Liver (tissue), 3 donors: ENCODE results near the gene PRPS2.

Experiments used
- EGR1 ChIP-seq, 2 donors: IDR thresholded peaks; 2 replicates each; pipeline ENCODE4 v1.6.1; 2016 to 2018; ENCODE audit warnings: antibody characterized with exemption in 2 of 2, low read depth in 2 of 2
- YY1 ChIP-seq: IDR thresholded peaks from 2 replicates; pipeline ENCODE4 v1.6.1; 2016; ENCODE audit warnings: antibody characterized with exemption, mild to moderate bottlenecking
- TF ChIP-seq, protein P1 (sequence below): fragments of 150-350 bp; IDR thresholded peaks from 2 replicates; pipeline ENCODE4 v1.5.1; 2017; ENCODE audit warnings: improper control_type of control experiment, low read depth, low read length; ENCODE audit not compliant: missing input control
- donor health status: healthy.
- donor health status: healthy.

DNA sequence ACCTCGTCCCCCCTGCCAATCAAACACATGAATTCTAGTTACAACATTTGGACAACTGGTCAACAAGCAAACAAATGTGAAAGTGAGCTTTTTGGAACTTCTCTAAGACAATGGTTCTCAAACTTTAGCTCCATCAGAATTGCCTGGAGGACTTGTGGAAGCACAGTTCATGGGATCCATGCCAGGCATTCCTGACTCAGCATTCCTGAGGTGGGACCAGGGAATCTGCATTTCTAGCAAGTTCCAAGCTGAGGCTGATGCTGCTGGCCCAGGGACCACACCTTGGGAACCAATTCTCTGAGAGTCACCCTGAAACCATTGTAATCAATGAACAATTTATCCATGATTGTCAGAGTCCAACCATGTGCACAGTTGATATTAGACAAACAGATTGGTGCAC lies 43.8 kb upstream of the PRPS2 start:
- TF ChIP-seq, protein P1, sequence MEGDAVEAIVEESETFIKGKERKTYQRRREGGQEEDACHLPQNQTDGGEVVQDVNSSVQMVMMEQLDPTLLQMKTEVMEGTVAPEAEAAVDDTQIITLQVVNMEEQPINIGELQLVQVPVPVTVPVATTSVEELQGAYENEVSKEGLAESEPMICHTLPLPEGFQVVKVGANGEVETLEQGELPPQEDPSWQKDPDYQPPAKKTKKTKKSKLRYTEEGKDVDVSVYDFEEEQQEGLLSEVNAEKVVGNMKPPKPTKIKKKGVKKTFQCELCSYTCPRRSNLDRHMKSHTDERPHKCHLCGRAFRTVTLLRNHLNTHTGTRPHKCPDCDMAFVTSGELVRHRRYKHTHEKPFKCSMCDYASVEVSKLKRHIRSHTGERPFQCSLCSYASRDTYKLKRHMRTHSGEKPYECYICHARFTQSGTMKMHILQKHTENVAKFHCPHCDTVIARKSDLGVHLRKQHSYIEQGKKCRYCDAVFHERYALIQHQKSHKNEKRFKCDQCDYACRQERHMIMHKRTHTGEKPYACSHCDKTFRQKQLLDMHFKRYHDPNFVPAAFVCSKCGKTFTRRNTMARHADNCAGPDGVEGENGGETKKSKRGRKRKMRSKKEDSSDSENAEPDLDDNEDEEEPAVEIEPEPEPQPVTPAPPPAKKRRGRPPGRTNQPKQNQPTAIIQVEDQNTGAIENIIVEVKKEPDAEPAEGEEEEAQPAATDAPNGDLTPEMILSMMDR, result no peak
- TF ChIP-seq YY1 (no peak), EGR1 (IDR thresholded peaks at IDR 0.05; ENCODE audit: low read depth in 2 of 2) (no peak)
